K562 (cell line): ENCODE data around the gene C3orf85. TPM values are rescaled to one million over a fixed set of nuclear protein-coding genes. Genes with fewer than 3 reads are reported as not detected.

ENCODE experiments used
- ATAC-seq: fragments of 200-7000 bp; cut with Tn5 transposase; 3 replicates; pipeline ENCODE4 v1.9.1; 2020; ENCODE audit warnings: moderate library complexity
- BruUV-seq: library from RNA; stranded (reverse); fragments of 400-500 nt; replicated peaks from 2 replicates; lab custom pipeline; 2021; lab: Mats Ljungman, UMichigan
- CTCF ChIA-PET: fragments of 300-600 bp; formaldehyde crosslinking; extraction: SDS; loops from one replicate; lab custom pipeline; 2021; ENCODE audit warnings: low intra/inter-chr PET ratio; lab: Yijun Ruan, JAX
- POLR2A ChIA-PET: fragments of 300-600, 350-650 bp; sonication (Branson Sonifier 250); formaldehyde crosslinking; extraction: SDS; loops from one replicate; lab custom pipeline; 2021; ENCODE audit warnings: antibody characterized with exemption, inconsistent platforms; lab: Yijun Ruan, JAX
- DNase-seq, 4 experiments: peaks; one replicate each; pipeline versions ENCODE4 v3.0.0 to v3.0.0-alpha.2; 2011 to 2018; ENCODE audit warnings: low spot score in 3 of 4, mixed read lengths in 3 of 4; ENCODE audit errors: extremely low read depth in 1 of 4
- FAIRE-seq: peaks from 2 replicates; lab custom pipeline; 2011; peaks lifted over from hg19 to GRCh38; lab: Jason Lieb, UNC
- H2AFZ ChIP-seq: 2 replicates; pipeline ENCODE4 v1.6.0; 2011; ENCODE audit warnings: low read depth, low read length, control low read depth, inconsistent platforms
- H3K27ac ChIP-seq: fragments of 200-600 bp; 3 replicates; pipeline ENCODE4 v1.8.0; 2011; ENCODE audit warnings: low read depth, mild to moderate bottlenecking, control low read depth, inconsistent platforms, low read length, moderate library complexity, mixed read lengths; ENCODE audit errors: extremely low read depth
- H3K27me3 ChIP-seq, 2 experiments: fragments of 300-600 bp in 1 of 2; 2 replicates in 1 of 2; 3 replicates in 1 of 2; pipeline versions ENCODE4 v1.6.0 to v1.8.0; 2011; ENCODE audit warnings: inconsistent platforms in 2 of 2, low read length in 2 of 2, mild to moderate bottlenecking in 1 of 2, mixed read lengths in 1 of 2, moderate library complexity in 1 of 2; ENCODE audit not compliant: control insufficient read depth in 2 of 2, insufficient read depth in 2 of 2
- H3K36me3 ChIP-seq: fragments of 300-600 bp; 3 replicates; pipeline ENCODE4 v1.8.0; 2011; ENCODE audit warnings: mild to moderate bottlenecking, low read length, inconsistent platforms; ENCODE audit not compliant: control insufficient read depth, insufficient read depth
- H3K4me1 ChIP-seq, 2 experiments: fragments of 200-600 bp in 1 of 2; replicated peaks in 1 of 2; 2 replicates in 1 of 2; 3 replicates in 1 of 2; pipeline versions ENCODE4 v1.5.1 to v1.8.0; 2011; ENCODE audit warnings: inconsistent platforms in 2 of 2, low read length in 2 of 2, mild to moderate bottlenecking in 1 of 2, mixed read lengths in 1 of 2, moderate library complexity in 1 of 2; ENCODE audit not compliant: control insufficient read depth in 2 of 2, insufficient read depth in 2 of 2
- H3K4me2 ChIP-seq: 2 replicates; pipeline ENCODE4 v1.6.1; 2011; ENCODE audit warnings: low read length, control low read depth, inconsistent platforms, mixed read lengths; ENCODE audit not compliant: insufficient read depth
- H3K4me3 ChIP-seq: fragments of 200-600 bp; sonication (generic), shearing (Covaris generic); 2 replicates; pipeline ENCODE4 v1.5.1; 2016; ENCODE audit warnings: control low read depth, inconsistent platforms
- H3K79me2 ChIP-seq: fragments of 200-600 bp; 3 replicates; pipeline ENCODE4 v1.8.0; 2011; ENCODE audit warnings: low read length, inconsistent platforms; ENCODE audit not compliant: control insufficient read depth, insufficient read depth
- H3K9ac ChIP-seq, 2 experiments: 2 replicates each; pipeline versions ENCODE4 v1.6.0 to v1.6.1; 2011; ENCODE audit warnings: low read depth in 2 of 2, low read length in 2 of 2, control low read depth in 1 of 2, inconsistent platforms in 1 of 2, mild to moderate bottlenecking in 1 of 2, mixed read lengths in 1 of 2; ENCODE audit not compliant: insufficient read depth in 1 of 2
- H3K9me1 ChIP-seq: one replicate; pipeline ENCODE4 v1.6.0; 2011; ENCODE audit warnings: inconsistent platforms, mild to moderate bottlenecking, low read length, moderate library complexity; ENCODE audit not compliant: control insufficient read depth, insufficient read depth
- H3K9me3 ChIP-seq: replicated peaks from 2 replicates; pipeline ENCODE4 v1.5.1; 2011; ENCODE audit warnings: low read depth, low read length, inconsistent platforms; ENCODE audit not compliant: control insufficient read depth, insufficient read depth
- H4K20me1 ChIP-seq: replicated peaks from 2 replicates; pipeline ENCODE4 v1.6.1; 2011; ENCODE audit warnings: low read length, inconsistent platforms, mixed read lengths; ENCODE audit not compliant: control insufficient read depth, insufficient read depth
- CHD7 ChIP-seq: fragments of 200-600 bp; sonication (generic); IDR thresholded peaks from one replicate; pipeline ENCODE4 v1.6.1; 2012; ENCODE audit warnings: mild to moderate bottlenecking, low read depth, low read length, inconsistent platforms
- TEAD4 ChIP-seq, 2 experiments: sonication (generic) in 1 of 2; formaldehyde crosslinking in 1 of 2; IDR thresholded peaks; 2 replicates each; pipeline versions ENCODE4 v1.6.1 to v1.8.0; 2012 to 2022; ENCODE audit warnings: borderline replicate concordance in 1 of 2, inconsistent platforms in 1 of 2, low read length in 1 of 2, mild to moderate bottlenecking in 1 of 2, missing genetic modification reagents in 1 of 2
- ZNF212 ChIP-seq: fragments of 450-650 bp; formaldehyde crosslinking; IDR thresholded peaks from 2 replicates; pipeline ENCODE4 v1.4.0; 2020; ENCODE audit warnings: mild to moderate bottlenecking
- ZNF280A ChIP-seq: fragments of 450-650 bp; IDR thresholded peaks from 2 replicates; pipeline ENCODE4 v1.6.1; 2018; ENCODE audit warnings: mild to moderate bottlenecking, low read depth; ENCODE audit not compliant: partially characterized antibody
- WGBS: fragments of 100-300 bp; shearing (Covaris generic); methylation state at CpG from one replicate; pipeline ENCODE4 v1.1.6; 2016; ENCODE audit warnings: low coverage, mixed read lengths; ENCODE audit not compliant: insufficient coverage; ENCODE audit errors: missing lambda C conversion rate; 5-methylcytosine and 5-hydroxymethylcytosine counted together
- in situ Hi-C: fragments of 300-500 bp; cut with MboI; formaldehyde crosslinking; loops from 4 replicates; pipeline ENCODE4 v1.15.0; 2018; ENCODE audit warnings: inconsistent platforms, mixed read lengths
- intact Hi-C: fragments of 100-400 bp; cut with micrococcal nuclease; formaldehyde crosslinking; loops from 2 replicates; pipeline ENCODE4 v1.14.2; 2022
- polyA plus RNA-seq, 8 experiments: library from polyadenylated mRNA; depleted of rRNA in 4 of 8; stranded (reverse) in 5 of 8; unstranded in 3 of 8; fragments of >200 nt; fragmentation: Nextera tagmentation in 2 of 8; fragmentation: Illumina TruSeq in 1 of 8; extraction: Ambion mirVana in 2 of 8; extraction: Trizol in 1 of 8; gene quantifications; 2 replicates each; pipeline versions ENCODE4 v1.2.1 to v1.2.3, GENCODE V29; 2011 to 2014; ENCODE audit warnings: inconsistent platforms in 1 of 8, missing spikeins in 1 of 8
- total RNA-seq, 7 experiments: library from RNA; depleted of rRNA in 6 of 7; stranded (reverse); fragments of >200 nt in 6 of 7; fragmentation: Illumina TruSeq in 2 of 7; extraction: Trizol in 2 of 7; gene quantifications; 2 replicates each; pipeline versions ENCODE4 v1.2.1 to v1.2.3, GENCODE V29; 2011 to 2021; ENCODE audit warnings: low replicate concordance in 1 of 7

Gene C3orf85
- total and polyA plus RNA-seq, 9 of the 15 experiments (the other 6 are each of a cell fraction or from before 2014, with no cell fraction given) = not detected

GRCh38 chr3:109089265-109089664 lies 47.3 kb upstream of the C3orf85 start:
- H3K9me3 ChIP-seq = no peaks in the 10 kb centered on the region
- no peaks in the 10 kb centered on the region for H3K36me3 ChIP-seq
- H3K27ac ChIP-seq = no peak overlapping the region
- no peak for ATAC-seq
- no peaks in the 10 kb centered on the region for H3K79me2 ChIP-seq
- POLR2A ChIA-PET = no interaction called here
- no peak for FAIRE-seq
- CTCF ChIA-PET = no interaction called here
- H2AFZ ChIP-seq = no peak overlapping the region
- no peaks in the 10 kb centered on the region for H3K9me1 ChIP-seq
- in situ Hi-C loops = no loop called here
- no peak overlapping the region for H3K4me2 ChIP-seq
- H3K9ac ChIP-seq = no peak overlapping the region
- TF ChIP-seq ZNF280A (no peak), ZNF212 (CRISPR knock-in tag) (no peak), TEAD4 (IDR thresholded peaks at IDR 0.05; ENCODE audit: low read length) (no peak), TEAD4 (CRISPR knock-in tag; IDR thresholded peaks at IDR 0.05; ENCODE audit: borderline replicate concordance) (no peak), CHD7 (no peak)
- TF ChIP-seq, all 486 proteins: peak for 0
- intact Hi-C loops = no loop called here
- H3K4me3 ChIP-seq = no peak overlapping the region
- H4K20me1 ChIP-seq = no peaks in the 10 kb centered on the region
- H3K4me1 ChIP-seq = no peaks in the 10 kb centered on the region
- no TSS peak for BruUV-seq
- DNase-seq = no peak
- WGBS = 0% methylated on average over 1 of the region's 1 CpG
- H3K27me3 ChIP-seq = no peaks in the 10 kb centered on the region
